ENCODE data around the gene PBX1. TPM values are rescaled to one million over a fixed set of nuclear protein-coding genes. Genes with fewer than 3 reads are reported as not detected.

The PBX1 gene
- total and polyA plus RNA-seq, 2 of the 4 experiments (the other 2 are of a cell fraction) = 13.9 to 17.9 TPM

GRCh38 chr1:164672588-164672987 is 113.6 kb downstream of the PBX1 start:
- ATAC-seq (ENCODE audit: low read depth) (no peak), DNase-seq (no peak)
- POLR2A ChIA-PET (ENCODE audit: unreplicated experiment) = no interaction called here
- Histone ChIP-seq H3K27ac (ENCODE audit: insufficient read depth, low read length) (no peak overlapping the region), H2AK9ac (replicated peaks; ENCODE audit: low read depth, low read length, poor library complexity) (no peak overlapping the region), H2BK5ac (ENCODE audit: low read depth, low read length, poor library complexity, severe bottlenecking) (no peak overlapping the region), H3K9me1 (ENCODE audit: insufficient read depth, low read length) (peaks cover 3% of the 10 kb centered on the region; the same call in 1 of the 2 replicates), H3K23ac (ENCODE audit: low read depth, low read length) (no peak overlapping the region), H3K9ac (ENCODE audit: low read depth, low read length) (no peak overlapping the region), H2BK20ac (ENCODE audit: low read depth, low read length) (no peak overlapping the region), H3K4ac (ENCODE audit: low read depth, low read length) (no peak overlapping the region), H2AFZ (replicated peaks; ENCODE audit: low read length, poor library complexity) (no peak overlapping the region), H3K56ac (ENCODE audit: extremely low read depth, insufficient read depth, low read length) (no peak overlapping the region), H3K4me3 (ENCODE audit: insufficient read depth, low read depth, low read length) (no peak overlapping the region), H3K9me3 (ENCODE audit: control insufficient read depth, insufficient read depth, low read length) (no peaks in the 10 kb centered on the region), H4K8ac (ENCODE audit: low read depth in 2 of 2, low read length in 2 of 2) (no peak overlapping the region), H3K36me3 (ENCODE audit: control insufficient read depth, insufficient read depth, low read length) (peaks cover 1% of the 10 kb centered on the region; the same call in 1 of the 2 replicates), H4K91ac (ENCODE audit: insufficient read depth, low read depth, low read length) (no peak overlapping the region), H3K4me2 (ENCODE audit: low read depth, low read length) (no peak overlapping the region), H3K18ac (ENCODE audit: low read depth, low read length) (no peak overlapping the region), H3K4me1 (ENCODE audit: control insufficient read depth, insufficient read depth, low read length) (peaks cover 15% of the 10 kb centered on the region), H4K5ac (ENCODE audit: low read depth, low read length) (no peak overlapping the region), H4K20me1 (ENCODE audit: insufficient read depth, low read length) (no peaks in the 10 kb centered on the region), H2BK15ac (ENCODE audit: low read depth, low read length) (no peak overlapping the region), H2AK5ac (ENCODE audit: low read depth, low read length) (no peak overlapping the region), H3K79me1 (ENCODE audit: low read depth in 1 of 2, low read length in 2 of 2) (peaks cover 5 to 10% of the 10 kb centered on the region in 2 experiments; a peak in 3 of 4 replicates), H2BK120ac (ENCODE audit: low read depth, low read length) (no peak overlapping the region), H3K27me3 (ENCODE audit: control insufficient read depth, insufficient read depth, low read length) (no peaks in the 10 kb centered on the region), H3K14ac (replicated peaks; ENCODE audit: low read depth, low read length) (no peak overlapping the region)
- CTCF ChIA-PET = no interaction called here
- no CpG with 5 or more reads among the region's 3 CpGs for WGBS, 2 experiments (ENCODE audit: extremely low coverage in 2 of 2, insufficient read length in 1 of 2)
- dilution Hi-C loops (cut with HindIII; ENCODE audit: low sequenced_read_pairs, unreplicated experiment) (no loop called here), intact Hi-C loops (cut with micrococcal nuclease) (no loop called here), in situ Hi-C loops (cut with MboI; ENCODE audit: low sequenced_read_pairs) (no loop called here)
- TF ChIP-seq BHLHE40 (IDR thresholded peaks at IDR 0.05; ENCODE audit: low read depth, low read length) (no peak), CHD1 (IDR thresholded peaks at IDR 0.05; ENCODE audit: low read depth, low read length) (no peak), FOS (IDR thresholded peaks at IDR 0.05; ENCODE audit: low read depth, low read length) (no peak), RFX5 (IDR thresholded peaks at IDR 0.05; ENCODE audit: low read depth, low read length) (no peak), MAFK (IDR thresholded peaks at IDR 0.05; ENCODE audit: low read depth, low read length) (no peak), NFE2L2 (IDR thresholded peaks at IDR 0.05; ENCODE audit: low read depth, low read length) (no peak), MAZ (IDR thresholded peaks at IDR 0.05; ENCODE audit: borderline replicate concordance, low read depth, low read length) (no peak), MXI1 (IDR thresholded peaks at IDR 0.05; ENCODE audit: borderline replicate concordance, low read depth, low read length) (no peak), ELK1 (IDR thresholded peaks at IDR 0.05; ENCODE audit: borderline replicate concordance, low read depth, low read length) (no peak), CEBPB (IDR thresholded peaks at IDR 0.05; ENCODE audit: low read depth, low read length) (no peak), RCOR1 (IDR thresholded peaks at IDR 0.05; ENCODE audit: insufficient replicate concordance, low read length) (no peak), RAD21 (IDR thresholded peaks at IDR 0.05; ENCODE audit: low read length) (no peak), SMC3 (IDR thresholded peaks at IDR 0.05; ENCODE audit: low read depth, low read length) (no peak), POLR2A (IDR thresholded peaks at IDR 0.05; ENCODE audit: low read depth, low read length) (no peak), USF2 (IDR thresholded peaks at IDR 0.05; ENCODE audit: low read depth, low read length) (no peak)
- TF ChIP-seq, protein P1, sequence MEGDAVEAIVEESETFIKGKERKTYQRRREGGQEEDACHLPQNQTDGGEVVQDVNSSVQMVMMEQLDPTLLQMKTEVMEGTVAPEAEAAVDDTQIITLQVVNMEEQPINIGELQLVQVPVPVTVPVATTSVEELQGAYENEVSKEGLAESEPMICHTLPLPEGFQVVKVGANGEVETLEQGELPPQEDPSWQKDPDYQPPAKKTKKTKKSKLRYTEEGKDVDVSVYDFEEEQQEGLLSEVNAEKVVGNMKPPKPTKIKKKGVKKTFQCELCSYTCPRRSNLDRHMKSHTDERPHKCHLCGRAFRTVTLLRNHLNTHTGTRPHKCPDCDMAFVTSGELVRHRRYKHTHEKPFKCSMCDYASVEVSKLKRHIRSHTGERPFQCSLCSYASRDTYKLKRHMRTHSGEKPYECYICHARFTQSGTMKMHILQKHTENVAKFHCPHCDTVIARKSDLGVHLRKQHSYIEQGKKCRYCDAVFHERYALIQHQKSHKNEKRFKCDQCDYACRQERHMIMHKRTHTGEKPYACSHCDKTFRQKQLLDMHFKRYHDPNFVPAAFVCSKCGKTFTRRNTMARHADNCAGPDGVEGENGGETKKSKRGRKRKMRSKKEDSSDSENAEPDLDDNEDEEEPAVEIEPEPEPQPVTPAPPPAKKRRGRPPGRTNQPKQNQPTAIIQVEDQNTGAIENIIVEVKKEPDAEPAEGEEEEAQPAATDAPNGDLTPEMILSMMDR (conservative IDR thresholded peaks at IDR 0.05; ENCODE audit: low read depth, low read length) = no peak
- no TSS peak for BruUV-seq (replicated peaks)
